Panc1 (cell line): ENCODE data around the gene OLIG2.

Experiments used
- CTCF ChIP-seq: fragments of 450-650 bp; IDR thresholded peaks from 2 replicates; pipeline ENCODE4 v1.5.1; 2017; ENCODE audit warnings: mild to moderate bottlenecking
- POLR2AphosphoS5 ChIP-seq: IDR thresholded peaks from 2 replicates; pipeline ENCODE4 v1.6.1; 2012; ENCODE audit warnings: mild to moderate bottlenecking, low read depth, low read length, moderate library complexity

GRCh38 chr21:33014331-33014730 lies 11.4 kb upstream of the OLIG2 start:
- TF ChIP-seq CTCF (no peak), POLR2AphosphoS5 (no peak)
